Subcutaneous adipose tissue (tissue), 4 donors: ENCODE measurements around the gene STK39. TPM values are rescaled to one million over a fixed set of nuclear protein-coding genes. Genes with fewer than 3 reads are reported as not detected.

ENCODE experiments used
- CTCF ChIP-seq: fragments of 450-650 bp; IDR thresholded peaks from one replicate; pipeline ENCODE4 v1.5.1; 2016; ENCODE audit warnings: low read depth, mild to moderate bottlenecking, control low read depth, antibody characterized with exemption, moderate library complexity
- total RNA-seq, 4 donors: library from RNA; depleted of rRNA; stranded (reverse); fragments of >200 nt; gene quantifications; one replicate each; pipeline ENCODE4 v1.1.0, GENCODE V29; 2016

The STK39 gene
- total RNA-seq, 4 donors from 2014 or later, result 40.1 to 68.6 (median 56.5) TPM

GRCh38 chr2:168194784-168195522 lies 52.4 kb downstream of the STK39 start:
- TF ChIP-seq CTCF, result no peak

- no peak for TF ChIP-seq CTCF
Observed at GRCh38 chr2:168192839-168193616, 54.4 kb downstream of the STK39 start.

- TF ChIP-seq CTCF, result no peak
Observed at GRCh38 chr2:168191955-168192785, 55.2 kb downstream of the STK39 start.

- no peak for TF ChIP-seq CTCF
Observed at GRCh38 chr2:168190590-168191336, 56.6 kb downstream of the STK39 start.

GRCh38 chr2:168189835-168190569 lies 57.4 kb downstream of the STK39 start:
- no peak for TF ChIP-seq CTCF

- no peak for TF ChIP-seq CTCF
Observed at GRCh38 chr2:168188002-168188401, 59.4 kb downstream of the STK39 start.
